CD1c-positive myeloid dendritic cell (primary cell): Measurements from ENCODE around the gene TMEM235.

Source experiments
- DNase-seq: peaks from one replicate; pipeline ENCODE4 v3.0.0-alpha.2; 2016; ENCODE audit errors: extremely low spot score

The TMEM235 gene

DNA sequence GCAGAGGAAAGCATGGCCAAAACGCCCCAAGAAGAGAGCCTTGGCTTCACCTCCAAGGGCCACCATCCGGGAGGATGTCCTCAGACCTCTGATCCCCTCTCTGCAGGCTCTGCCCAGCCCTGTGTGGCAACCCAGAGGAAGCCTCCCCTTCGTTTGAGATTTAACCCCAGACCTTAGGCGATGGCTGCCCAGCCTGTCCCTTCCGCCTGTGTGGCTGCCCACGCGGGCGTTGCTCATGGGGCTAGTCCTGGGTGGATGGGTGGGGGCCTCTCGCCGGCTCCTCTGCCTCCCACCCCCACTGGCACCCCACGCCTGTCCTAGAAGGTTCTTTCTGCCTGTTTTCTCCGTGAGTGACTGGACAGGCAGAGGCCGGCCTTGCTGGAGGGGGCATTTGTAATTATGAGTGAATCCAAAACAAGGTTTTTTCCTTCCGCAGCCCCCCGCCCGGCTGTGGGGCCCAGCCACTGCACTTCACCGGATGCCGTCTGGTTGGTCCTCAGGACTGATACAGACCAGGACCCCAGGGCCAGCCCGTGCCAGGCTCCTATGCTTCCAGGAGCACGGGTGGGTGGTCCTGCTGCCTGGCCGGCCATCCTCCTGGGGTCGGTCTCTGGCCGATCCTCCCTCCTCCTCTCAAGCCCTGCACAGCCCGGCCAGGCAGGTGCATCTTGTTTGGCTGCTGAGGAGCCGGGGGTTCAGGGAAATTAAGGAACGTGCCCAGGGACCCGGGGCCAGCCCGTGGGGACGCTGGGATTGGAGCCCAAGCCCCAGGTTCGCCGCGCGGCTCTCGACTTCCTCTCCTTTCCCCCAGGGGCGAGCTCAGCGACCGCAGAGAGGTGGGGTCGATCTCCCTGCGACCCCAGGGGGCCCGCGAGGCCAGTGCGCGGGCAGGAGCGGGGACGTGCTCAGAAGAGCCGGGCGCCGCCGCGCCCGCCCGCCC lies at the start of gene TMEM235:
TMEM235 (plus strand) TSS at position 636 of the 940 bp plus-strand sequence. CDS start 393 bp downstream, outside the sequence.
- no peak for DNase-seq

DNA sequence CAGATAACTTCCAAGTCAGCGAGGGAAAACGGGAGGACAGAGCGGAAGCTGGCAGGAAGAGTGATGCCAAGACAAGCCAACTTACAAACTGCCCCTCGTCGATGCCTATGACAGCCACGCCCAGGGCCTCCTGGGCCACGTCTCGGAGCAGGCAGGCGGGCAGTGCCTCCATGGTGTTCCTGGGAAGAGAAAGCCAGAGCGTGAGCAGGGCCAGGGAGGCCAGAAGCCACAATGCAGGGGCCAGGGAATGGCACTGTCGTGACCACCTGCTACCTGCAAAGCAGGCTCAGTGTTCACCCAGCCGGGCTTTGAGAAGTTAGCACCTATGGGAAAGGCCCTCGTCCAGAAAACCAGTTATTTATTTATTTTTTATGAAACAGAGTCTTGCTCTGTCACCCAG lies 48.9 kb upstream of the TMEM235 start:
- DNase-seq = no peak

DNA sequence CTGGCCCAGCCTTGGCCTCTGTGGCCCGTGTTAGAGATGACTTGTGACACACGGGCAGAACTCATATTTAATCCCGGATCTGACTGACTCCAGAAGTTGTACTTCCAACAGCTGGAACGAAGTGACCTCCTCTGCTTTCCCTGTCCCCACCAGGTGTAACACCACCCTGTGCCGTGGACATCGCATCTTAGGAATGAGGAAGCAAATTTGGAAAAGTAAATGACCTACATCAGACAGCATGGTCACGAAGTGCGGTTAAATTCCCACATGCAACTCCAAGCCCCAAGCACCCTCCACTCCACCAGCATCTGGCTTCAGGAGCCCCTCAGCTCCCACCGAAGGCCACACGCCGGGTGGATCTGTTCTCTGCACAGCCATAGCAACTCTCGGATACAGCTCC lies 47.5 kb upstream of the TMEM235 start:
- no peak for DNase-seq

DNA sequence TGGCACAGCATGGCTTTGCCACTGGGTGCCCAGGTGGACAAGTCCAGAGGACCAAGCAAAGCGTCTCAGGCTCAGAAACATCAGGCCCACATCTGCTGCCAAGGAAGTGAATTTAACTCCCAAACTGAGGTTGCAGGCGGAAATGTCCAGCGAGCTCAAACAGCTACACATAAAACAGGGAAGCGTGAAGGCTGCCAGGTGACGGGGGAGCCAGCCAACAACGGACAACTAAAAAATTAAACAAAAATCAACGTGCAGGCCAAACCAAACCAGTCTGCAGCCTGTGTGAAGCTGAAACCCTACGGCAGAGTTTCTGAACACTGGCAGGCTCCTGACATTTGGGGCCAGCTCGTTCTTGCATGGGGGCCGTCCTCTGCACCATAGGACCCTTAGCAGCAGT lies 47.1 kb upstream of the TMEM235 start:
- no peak for DNase-seq

DNA sequence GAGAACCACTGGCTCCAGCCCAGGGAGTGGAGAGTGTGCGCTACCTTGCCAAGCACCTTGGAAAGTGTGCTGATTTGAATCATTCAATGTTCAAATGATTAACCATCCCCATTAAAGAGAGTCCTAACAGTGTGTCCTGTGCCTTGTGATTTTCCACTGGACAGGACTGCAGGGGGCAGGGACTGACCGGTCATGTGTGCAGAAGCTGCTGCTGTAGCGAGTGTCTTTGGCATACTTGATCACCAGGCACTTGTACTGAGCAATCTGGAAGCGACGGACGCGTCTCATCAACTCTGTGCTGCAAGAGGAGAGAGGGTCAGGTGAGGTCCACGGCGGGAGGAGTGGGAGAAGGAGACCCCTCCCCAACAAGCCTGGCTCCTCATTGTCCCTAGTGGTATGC lies 46.6 kb upstream of the TMEM235 start:
- DNase-seq = no peak

DNA sequence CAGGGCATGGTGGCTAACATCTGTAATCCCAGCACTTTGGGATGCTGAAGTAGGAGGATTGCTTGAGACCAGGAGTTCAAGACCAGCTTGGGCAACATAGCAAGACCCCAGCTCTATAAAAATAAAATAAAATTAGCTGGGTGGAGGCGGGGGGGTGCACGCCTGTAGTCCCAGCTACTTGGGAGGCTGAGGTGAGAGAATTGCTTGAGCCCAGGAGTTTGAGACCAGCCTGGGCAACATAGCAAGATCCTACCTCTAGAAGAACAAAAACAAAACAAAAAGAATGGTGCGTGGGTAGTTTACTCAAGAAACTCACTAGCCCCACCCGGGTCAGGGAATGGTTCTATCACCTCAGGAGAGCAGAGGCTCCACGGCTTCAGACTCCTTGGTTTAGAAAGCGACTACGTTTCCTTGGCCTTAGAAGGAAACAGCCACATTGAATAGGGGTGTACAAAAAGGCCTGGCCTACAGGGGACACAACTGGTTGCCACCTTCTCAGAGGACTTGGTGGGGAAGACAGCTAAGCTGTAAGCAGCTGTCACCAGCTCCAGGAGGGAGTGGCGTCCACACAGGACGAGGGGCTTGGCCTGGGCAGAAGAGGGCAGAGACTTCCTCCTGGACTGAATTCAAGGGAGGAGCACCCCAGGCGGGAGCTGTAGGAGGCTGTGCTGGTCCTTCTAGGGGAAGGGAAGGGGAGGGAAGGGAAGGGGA lies 45.3 kb upstream of the TMEM235 start:
- DNase-seq = peak; percentile 76

DNA sequence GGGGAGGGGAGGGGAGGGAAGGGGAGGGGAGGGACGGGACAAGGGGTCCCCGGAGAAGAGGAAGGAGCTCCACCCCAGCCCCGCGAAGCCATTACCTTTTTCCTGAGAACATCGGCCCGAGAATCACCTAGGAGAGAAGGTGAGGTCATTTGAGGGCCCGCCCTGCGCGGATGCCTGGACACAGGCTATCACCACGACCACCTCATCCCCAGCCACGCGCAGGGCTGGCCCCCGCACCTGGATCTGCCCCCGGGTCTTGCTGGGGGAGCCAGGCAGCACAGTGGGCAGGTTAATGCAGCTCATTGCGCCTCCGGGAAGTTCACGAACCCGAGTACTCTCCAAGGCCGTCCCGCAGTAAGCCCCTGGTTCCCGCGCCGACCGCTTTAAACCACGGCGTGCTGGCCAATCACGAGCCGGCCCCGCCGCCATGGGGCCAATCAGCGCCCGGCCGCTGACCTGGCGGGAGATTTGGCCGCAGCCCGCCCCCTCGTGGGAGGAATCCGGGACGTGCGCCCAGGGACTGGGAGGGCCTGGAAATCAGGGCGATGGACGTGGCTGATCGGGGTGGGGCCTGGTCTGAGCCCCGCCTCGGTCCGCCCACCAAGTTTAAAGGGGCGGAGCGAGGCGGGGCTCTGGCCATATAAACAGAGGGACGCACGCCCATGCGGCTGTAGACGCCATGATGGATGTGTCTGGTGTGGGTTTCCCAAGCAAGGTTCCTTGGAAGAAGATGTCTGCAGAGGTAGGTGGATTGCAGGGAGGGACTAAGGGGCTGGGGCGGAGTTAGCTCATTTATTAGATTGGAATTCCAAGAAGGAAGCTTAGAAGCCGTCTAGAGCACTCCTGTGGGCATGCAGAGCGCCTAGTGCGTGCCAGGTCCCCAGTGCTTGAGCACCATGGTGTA lies 44.5 kb upstream of the TMEM235 start, which contains the start of the genes AFMID and TK1:
AFMID (plus strand) TSS at position 671 of the 904 bp plus-strand sequence; CDS start at position 680, 9 bp downstream.
TK1 (minus strand) TSS at position 361 of the 904 bp plus-strand sequence; CDS start at position 303, 58 bp downstream.
- DNase-seq = peak; percentile 97

DNA sequence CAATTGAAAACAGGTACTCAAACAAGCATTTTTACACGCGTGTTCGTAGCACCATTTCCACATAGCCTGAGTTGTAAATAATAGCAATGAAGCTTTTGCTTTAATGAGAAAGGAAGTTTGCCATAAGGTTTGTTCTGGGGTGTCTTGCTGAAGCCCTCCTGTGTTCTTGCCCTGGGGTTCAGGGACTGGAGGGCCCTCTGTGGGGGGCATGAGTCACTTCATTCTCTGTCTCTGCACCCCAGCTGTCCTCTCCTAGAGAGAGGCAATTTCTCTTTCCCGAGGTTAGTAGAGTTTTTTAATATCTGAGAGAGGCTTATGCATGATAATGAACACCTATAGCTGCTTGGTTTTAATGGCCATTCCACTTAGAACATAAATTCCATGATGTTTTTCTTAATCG lies 34.7 kb upstream of the TMEM235 start:
- no peak for DNase-seq

DNA sequence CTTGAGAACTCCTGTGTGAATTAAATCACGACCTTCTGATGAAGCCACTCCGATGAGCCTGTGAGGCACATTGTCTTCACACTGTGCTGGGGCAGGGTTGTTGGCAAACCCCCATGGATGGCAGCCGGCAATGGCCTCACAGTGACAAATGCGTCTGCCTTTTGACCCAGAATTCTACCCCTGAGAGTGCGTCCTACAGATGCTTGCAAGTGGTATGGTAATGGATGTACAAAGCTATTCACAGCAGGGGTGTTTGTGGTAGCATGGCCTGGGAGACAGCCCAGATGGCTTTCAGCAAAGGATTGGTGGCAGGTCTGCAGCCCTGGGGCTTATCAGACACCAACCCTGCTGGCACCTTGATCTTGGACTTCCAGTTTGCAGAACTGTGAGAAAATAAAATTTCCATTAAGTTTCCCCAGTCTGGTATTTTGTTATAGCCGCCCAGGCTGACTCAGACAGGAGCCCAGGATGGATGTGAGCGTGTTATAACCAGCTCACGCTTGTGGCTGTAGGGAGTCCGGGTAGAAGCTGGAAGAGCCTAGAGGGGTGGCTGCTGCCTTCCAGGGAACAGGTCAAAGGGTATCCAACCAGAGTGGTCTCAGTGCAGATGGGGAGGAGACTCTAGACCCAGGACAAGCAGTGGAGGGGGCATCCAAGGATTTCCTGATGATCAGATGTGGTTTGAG lies 34.1 kb upstream of the TMEM235 start:
- DNase-seq = no peak

DNA sequence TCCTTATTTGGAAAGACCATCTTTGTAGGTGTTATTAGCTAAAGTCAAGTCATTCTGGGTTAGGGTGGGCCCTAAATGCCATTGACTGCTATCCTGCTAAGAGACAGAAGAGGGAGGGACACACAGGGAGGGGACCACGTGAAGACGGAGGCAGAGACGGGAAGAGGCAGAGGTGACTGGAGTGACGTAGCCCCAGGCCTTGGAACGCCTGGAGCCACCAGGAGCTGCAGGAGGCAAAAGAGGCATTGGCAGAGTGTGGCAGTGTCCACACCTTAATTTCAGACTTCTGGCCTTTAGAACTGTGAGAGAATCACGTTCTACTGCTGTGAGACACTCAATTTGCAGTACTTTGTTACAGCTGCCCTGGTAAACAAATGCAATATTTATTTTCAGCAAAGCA lies 31.0 kb upstream of the TMEM235 start:
- DNase-seq = no peak

DNA sequence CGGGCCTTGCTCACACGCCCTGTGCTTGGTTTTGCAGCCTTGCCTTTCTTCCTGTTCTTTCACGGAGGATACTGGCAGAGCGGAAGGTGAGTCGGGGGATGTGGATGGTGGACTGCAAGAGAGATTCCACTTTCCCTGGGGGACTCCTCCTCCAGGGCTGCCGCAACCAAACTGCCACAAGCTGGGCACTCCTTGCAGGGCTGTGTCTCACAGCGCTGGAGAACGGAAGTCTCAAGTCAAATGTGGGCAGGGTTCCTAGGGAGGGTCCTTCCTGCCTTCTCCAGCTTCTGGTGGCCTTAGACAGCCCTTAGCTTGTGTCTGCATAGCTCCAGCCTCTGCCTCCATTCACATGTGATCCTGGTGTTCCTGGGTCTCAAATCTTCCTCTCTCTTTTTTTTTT lies 28.8 kb upstream of the TMEM235 start:
- no peak for DNase-seq

DNA sequence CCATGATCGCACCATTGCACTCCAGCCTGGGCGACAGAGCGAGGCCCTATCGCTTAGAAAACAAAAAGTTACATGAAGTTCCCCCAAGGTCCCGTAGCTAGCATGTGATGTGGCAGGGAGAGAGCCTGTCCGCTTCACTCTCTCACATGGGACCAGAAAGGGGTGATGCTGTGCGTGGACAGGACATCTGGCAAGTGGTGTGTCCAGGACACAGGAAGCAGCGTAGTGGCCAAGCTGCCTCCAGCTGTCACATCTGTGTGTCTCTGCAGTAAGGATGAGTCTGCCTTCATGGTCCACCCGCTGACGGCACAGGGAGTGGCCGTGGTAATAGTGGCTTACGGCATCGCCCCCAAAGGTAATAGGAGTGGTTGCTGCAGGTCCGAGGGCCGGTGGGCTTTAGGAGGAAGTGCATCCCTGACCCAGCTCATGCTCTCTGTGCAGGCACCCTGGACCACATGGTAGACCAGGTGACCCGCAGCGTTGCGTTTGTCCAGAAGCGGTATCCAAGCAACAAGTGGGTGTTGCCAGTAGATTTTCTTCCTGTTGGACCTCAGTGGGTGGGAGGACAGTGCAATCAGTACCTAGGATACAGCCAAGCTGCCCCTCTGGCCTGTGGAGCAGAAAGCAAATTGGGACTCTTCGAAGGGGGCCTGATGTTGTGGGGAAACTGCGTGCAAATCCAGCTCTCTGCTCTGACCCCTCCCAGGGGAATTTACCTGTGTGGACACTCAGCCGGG lies 26.9 kb upstream of the TMEM235 start:
- no peak for DNase-seq

DNA sequence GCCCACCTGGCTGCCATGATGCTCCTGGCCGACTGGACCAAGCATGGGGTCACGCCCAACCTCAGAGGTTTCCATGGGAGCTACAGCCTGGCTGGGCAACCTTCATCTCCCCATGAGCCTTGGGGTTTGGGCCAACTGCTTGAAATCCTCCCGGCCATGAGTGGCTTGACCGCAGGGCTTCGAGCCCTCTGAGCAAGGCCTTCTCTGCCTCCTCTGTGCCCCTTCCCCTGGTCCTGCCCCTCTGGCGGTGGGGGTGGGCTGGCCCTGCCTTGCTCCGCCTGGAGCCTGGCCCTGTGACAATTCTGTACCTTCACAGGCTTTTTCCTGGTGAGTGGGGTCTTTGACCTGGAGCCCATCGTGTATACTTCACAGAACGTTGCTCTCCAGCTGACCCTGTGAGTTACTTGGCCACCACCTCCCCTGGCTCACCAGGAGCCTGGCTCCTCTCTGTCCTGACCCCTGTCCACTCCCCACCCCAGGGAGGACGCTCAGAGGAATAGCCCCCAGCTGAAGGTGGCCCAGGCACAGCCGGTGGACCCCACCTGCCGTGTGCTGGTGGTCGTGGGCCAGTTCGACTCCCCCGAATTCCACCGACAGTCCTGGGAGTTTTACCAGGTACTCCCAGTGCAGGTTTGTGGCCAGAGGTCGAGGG lies 26.2 kb upstream of the TMEM235 start:
- DNase-seq = no peak

DNA sequence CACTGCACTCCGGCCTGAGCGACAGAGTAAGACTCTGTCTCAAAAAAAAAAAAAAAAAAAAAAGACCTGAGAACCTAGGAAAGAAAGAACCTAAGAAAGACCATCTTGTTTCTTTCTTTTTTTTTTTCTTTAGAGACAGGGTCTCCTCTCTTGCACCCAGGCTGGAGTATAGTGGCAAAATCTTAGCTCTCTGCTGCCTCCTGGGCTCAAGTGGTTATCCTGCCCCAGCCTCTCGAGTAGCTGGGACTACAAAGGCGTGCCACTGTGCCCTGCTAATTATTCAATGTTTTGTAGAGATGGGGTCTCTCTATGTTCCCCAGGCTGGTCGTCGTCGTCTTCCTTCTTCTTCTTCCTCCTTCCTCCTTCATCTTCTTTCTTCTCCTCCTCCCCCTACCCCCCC lies 25.1 kb upstream of the TMEM235 start:
- DNase-seq = no peak

DNA sequence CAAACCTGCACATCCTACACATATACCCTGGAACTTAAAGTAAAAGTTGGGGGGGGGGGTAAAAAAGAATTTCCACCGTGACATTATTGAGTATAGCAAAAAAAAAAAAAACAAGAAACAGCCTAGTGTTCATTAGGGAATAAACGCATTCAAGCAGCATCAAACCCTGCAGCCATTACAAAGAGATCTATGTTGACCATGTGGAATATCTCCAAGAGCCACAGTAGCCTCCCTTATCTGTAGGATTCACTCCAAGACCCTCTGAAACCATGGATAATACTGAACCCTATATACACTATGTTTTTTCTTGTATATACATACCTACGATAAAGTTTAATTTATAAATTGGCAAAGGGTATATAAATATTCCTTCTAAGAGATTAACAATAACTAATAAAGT lies 22.9 kb upstream of the TMEM235 start:
- DNase-seq = no peak

DNA sequence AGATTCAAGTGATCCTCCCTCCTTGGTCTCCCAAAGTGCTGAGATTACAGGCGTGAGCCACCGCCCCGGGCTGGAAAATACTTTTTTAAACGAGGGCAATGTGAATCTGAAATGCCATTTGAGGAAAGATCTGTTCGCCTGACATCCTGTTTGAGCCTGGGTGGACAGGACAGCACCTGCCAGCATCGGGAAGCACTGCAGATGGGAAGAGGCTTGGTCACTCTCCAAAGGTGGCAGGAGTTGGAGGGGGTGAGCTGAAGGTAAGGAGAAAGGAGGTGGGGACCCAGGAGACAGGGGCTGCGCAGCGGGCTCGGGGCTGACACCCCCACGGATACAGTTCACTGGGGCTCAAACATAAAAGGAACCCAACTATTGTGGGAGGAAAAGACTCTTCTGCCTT lies 21.3 kb upstream of the TMEM235 start:
- DNase-seq = no peak

DNA sequence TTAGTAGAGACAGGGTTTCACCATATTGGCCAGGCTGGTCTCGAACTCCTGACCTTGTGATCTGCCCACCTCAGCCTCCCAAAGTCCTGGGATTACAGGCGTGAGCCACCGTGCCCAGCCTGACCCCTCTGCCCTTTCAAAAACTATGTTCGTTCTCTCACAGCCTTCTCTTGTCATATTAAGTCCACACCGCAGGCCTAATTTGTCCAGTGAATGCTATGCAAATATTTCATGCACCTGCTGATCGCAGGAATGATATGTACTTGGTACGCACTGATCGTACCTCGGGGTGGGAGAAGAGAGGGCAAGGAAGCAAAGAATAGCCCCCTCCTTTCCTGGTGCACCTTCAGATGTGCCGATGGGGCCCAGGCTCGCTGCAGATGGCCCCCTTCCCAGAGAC lies 20.4 kb upstream of the TMEM235 start:
- no peak for DNase-seq

DNA sequence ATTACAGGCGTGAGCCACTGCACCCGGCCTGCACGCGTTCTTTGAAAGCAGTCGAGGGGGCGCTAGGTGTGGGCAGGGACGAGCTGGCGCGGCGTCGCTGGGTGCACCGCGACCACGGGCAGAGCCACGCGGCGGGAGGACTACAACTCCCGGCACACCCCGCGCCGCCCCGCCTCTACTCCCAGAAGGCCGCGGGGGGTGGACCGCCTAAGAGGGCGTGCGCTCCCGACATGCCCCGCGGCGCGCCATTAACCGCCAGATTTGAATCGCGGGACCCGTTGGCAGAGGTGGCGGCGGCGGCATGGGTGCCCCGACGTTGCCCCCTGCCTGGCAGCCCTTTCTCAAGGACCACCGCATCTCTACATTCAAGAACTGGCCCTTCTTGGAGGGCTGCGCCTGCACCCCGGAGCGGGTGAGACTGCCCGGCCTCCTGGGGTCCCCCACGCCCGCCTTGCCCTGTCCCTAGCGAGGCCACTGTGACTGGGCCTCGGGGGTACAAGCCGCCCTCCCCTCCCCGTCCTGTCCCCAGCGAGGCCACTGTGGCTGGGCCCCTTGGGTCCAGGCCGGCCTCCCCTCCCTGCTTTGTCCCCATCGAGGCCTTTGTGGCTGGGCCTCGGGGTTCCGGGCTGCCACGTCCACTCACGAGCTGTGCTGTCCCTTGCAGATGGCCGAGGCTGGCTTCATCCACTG lies 17.3 kb upstream of the TMEM235 start, which contains the start of gene BIRC5:
BIRC5 (plus strand) TSS at position 238 of the 690 bp plus-strand sequence; CDS start at position 302, 64 bp downstream.
- peak; percentile 94 for DNase-seq

DNA sequence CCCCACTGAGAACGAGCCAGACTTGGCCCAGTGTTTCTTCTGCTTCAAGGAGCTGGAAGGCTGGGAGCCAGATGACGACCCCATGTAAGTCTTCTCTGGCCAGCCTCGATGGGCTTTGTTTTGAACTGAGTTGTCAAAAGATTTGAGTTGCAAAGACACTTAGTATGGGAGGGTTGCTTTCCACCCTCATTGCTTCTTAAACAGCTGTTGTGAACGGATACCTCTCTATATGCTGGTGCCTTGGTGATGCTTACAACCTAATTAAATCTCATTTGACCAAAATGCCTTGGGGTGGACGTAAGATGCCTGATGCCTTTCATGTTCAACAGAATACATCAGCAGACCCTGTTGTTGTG lies 16.7 kb upstream of the TMEM235 start:
- DNase-seq = no peak
